ENCODE measurements around the gene TRMU.

The TRMU gene

DNA sequence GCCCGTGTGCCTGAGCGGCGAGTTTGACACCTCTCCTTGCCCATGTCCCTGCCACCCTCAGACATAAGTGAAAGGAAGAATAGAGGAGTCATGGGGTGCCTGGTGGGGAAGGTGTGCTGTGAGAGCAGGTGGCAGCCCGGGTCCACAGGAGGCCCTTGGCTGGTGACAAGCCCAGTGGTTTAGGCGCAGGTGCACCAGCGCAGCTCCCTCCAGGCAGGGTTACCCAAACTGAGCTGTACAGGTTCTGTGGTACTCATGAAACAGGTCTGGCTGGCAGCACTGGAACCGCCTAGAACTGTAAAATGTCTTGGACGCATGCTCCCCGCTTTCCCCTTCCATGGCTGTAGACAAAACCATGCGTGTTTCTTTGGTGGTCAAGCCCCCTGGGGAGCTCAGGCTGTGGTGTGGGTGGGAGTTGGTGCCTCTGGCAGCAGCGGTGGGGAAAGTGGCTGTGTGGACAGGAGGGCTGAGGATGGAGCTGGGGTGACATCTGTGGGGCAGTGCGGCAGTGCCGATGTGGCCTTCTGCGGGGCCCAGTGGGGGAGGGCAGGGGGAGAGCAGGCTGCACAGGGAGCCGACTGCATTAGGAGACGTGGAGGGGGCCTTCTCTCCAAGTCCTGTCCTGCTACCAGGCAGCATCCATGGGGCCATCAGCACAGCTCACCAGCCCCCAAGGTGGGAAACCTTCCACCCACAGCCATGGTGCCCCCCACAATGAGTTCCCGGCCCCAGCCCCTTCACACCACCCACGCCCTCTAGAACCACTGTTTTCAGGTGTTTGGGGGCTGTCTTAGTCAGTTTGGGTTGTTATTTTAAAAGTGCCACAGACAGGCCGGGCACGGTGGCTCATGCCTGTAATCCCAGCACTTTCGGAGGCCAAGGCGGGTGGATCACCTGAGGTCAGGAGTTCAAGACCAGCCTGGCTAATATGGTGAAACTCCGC lies 44.4 kb upstream of the TRMU start:
- Histone ChIP-seq H3K4me3 (no peak overlapping the region), H3K9ac (no peak overlapping the region)

GRCh38 chr22:46292173-46292572 lies 43.3 kb upstream of the TRMU start:
- H3K9ac ChIP-seq, result no peak overlapping the region
- peak overlapping the region; percentile 75 for H3K27ac ChIP-seq
- peaks cover 88% of the 10 kb centered on the region for H3K4me1 ChIP-seq
- H3K4me3 ChIP-seq, result 0 out of 2 replicates have a peak overlapping the region, but pooled peaks have one; percentile 3
- 0 out of 2 replicates have a peak, but pooled peaks cover 11% of the 10 kb centered on the region for H3K36me3 ChIP-seq
- H3K4me2 ChIP-seq, result peak overlapping the region; percentile 82
- 0 out of 2 replicates have a peak, but pooled peaks cover 4% of the 10 kb centered on the region for H3K9me3 ChIP-seq
- no peaks in the 10 kb centered on the region for H4K20me1 ChIP-seq
- no peaks in the 10 kb centered on the region for H3K27me3 ChIP-seq
- no peak for TF ChIP-seq Cebpa-rat (IDR thresholded peaks at IDR 0.05)

More for the DNA sequence above, 44.4 kb upstream of the TRMU start:
- Histone ChIP-seq H4K20me1 (no peaks in the 10 kb centered on the region), H3K4me1 (peaks cover 95% of the 10 kb centered on the region), H3K27ac (peak overlapping the region; percentile 89), H3K4me2 (peak overlapping the region; percentile 94), H3K27me3 (no peaks in the 10 kb centered on the region), H3K36me3 (0 out of 2 replicates have a peak, but pooled peaks cover 17% of the 10 kb centered on the region), H3K9me3 (0 out of 2 replicates have a peak, but pooled peaks cover 4% of the 10 kb centered on the region)
- TF ChIP-seq Cebpa-rat (IDR thresholded peaks at IDR 0.05), result no peak

- H3K4me1 ChIP-seq, result peaks cover 88% of the 10 kb centered on the region
Observed at GRCh38 chr22:46292732-46293131, 42.8 kb upstream of the TRMU start.

GRCh38 chr22:46293577-46294260 lies 41.8 kb upstream of the TRMU start:
- peak overlapping the region; percentile 63 for H3K9ac ChIP-seq
- no peaks in the 10 kb centered on the region for H3K27me3 ChIP-seq
- no peaks in the 10 kb centered on the region for H4K20me1 ChIP-seq
- H3K4me3 ChIP-seq, result no peak overlapping the region
- H3K36me3 ChIP-seq, result peaks cover 18% of the 10 kb centered on the region
- H3K4me1 ChIP-seq, result peaks cover 88% of the 10 kb centered on the region
- peak overlapping the region; percentile 75 for H3K27ac ChIP-seq
- H3K4me2 ChIP-seq, result peak overlapping the region; percentile 82
- TF ChIP-seq Cebpa-rat (IDR thresholded peaks at IDR 0.05), result no peak
- 0 out of 2 replicates have a peak, but pooled peaks cover 4% of the 10 kb centered on the region for H3K9me3 ChIP-seq

More at GRCh38 chr22:46292732-46293131, 42.8 kb upstream of the TRMU start:
- H3K27ac ChIP-seq, result peak overlapping the region; percentile 75
- H3K4me3 ChIP-seq, result 0 out of 2 replicates have a peak overlapping the region, but pooled peaks have one; percentile 3
- peak overlapping the region; percentile 63 for H3K9ac ChIP-seq
- no peak for TF ChIP-seq Cebpa-rat (IDR thresholded peaks at IDR 0.05)
- H3K36me3 ChIP-seq, result 0 out of 2 replicates have a peak, but pooled peaks cover 10% of the 10 kb centered on the region
- H3K4me2 ChIP-seq, result peak overlapping the region; percentile 82
- no peaks in the 10 kb centered on the region for H4K20me1 ChIP-seq
- no peaks in the 10 kb centered on the region for H3K27me3 ChIP-seq
- H3K9me3 ChIP-seq, result 0 out of 2 replicates have a peak, but pooled peaks cover 4% of the 10 kb centered on the region

GRCh38 chr22:46294784-46295183 lies 40.7 kb upstream of the TRMU start:
- Histone ChIP-seq H3K4me1 (peaks cover 86% of the 10 kb centered on the region), H3K4me3 (no peak overlapping the region), H3K9me3 (0 out of 2 replicates have a peak, but pooled peaks cover 4% of the 10 kb centered on the region), H3K4me2 (peak overlapping the region; percentile 88), H3K27me3 (no peaks in the 10 kb centered on the region), H4K20me1 (no peaks in the 10 kb centered on the region), H3K36me3 (peaks cover 29% of the 10 kb centered on the region), H3K9ac (no peak overlapping the region), H3K27ac (peak overlapping the region; percentile 49; the same call in 1 of the 2 replicates)
- no peak for TF ChIP-seq Cebpa-rat (IDR thresholded peaks at IDR 0.05)

DNA sequence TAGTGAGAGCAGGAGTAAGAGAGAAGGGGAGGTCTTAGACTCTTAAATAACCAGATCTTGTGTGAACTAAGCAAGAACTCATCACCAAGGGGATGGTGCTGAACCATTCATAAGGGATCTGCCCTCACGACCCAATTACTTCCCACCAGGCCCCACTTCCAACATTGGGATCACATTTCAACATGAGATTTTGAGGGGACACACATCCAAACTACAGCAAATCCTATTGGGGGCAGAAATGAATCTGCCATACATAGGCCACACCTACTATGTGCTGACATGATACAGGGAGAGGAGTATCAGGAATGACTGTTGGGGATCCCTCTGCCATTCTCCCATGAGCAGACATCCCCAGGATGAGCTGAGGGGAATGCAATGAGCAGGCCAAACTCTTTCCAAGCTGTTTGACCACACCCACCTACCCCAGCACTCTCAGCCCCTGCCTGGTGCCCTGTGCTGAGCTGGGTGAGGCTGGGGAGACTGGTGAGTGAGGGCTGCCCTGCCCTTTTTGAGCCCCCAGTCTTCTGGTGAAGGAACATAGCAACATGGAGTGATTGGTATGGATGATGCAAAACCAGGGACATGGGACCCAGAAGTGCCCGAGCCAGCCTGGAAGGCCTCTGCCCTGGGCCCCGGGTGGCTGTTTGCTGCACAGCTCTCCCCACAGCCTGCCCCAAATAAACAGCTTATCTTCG lies 40.1 kb upstream of the TRMU start:
- Histone ChIP-seq H3K9me3 (0 out of 2 replicates have a peak, but pooled peaks cover 4% of the 10 kb centered on the region), H3K9ac (peak overlapping the region; percentile 89), H4K20me1 (peaks cover 4% of the 10 kb centered on the region; the same call in 1 of the 2 replicates), H3K4me3 (peak overlapping the region; percentile 89), H3K27me3 (no peaks in the 10 kb centered on the region), H3K36me3 (peaks cover 36% of the 10 kb centered on the region), H3K4me1 (peaks cover 79% of the 10 kb centered on the region), H3K4me2 (peak overlapping the region; percentile 88), H3K27ac (peak overlapping the region; percentile 91)
- TF ChIP-seq Cebpa-rat (IDR thresholded peaks at IDR 0.05), result no peak

GRCh38 chr22:46296257-46297150 lies 39.0 kb upstream of the TRMU start, which contains the start of gene GTSE1:
GTSE1 (plus strand) TSS chr22:46296870; CDS start chr22:46297401, 531 bp downstream.
- peaks cover 46% of the 10 kb centered on the region for H3K36me3 ChIP-seq
- H3K4me2 ChIP-seq, result peak within 1 kb of the TSS; percentile 88
- no peak for TF ChIP-seq Cebpa-rat (IDR thresholded peaks at IDR 0.05)
- H3K9me3 ChIP-seq, result 0 out of 2 replicates have a peak, but pooled peaks cover 4% of the 10 kb centered on the region
- H4K20me1 ChIP-seq, result peaks cover 8% of the 10 kb centered on the region; the same call in 1 of the 2 replicates
- H3K9ac ChIP-seq, result peak within 1 kb of the TSS; percentile 89
- H3K27ac ChIP-seq, result peak within 1 kb of the TSS; percentile 91
- peak within 1 kb of the TSS; percentile 89 for H3K4me3 ChIP-seq
- no peaks in the 10 kb centered on the region for H3K27me3 ChIP-seq
- peaks cover 77% of the 10 kb centered on the region for H3K4me1 ChIP-seq

- H3K9me3 ChIP-seq, result no peaks in the 10 kb centered on the region
- no peak for TF ChIP-seq Cebpa-rat (IDR thresholded peaks at IDR 0.05)
- peak overlapping the region; percentile 89 for H3K9ac ChIP-seq
- H3K27ac ChIP-seq, result peak overlapping the region; percentile 91
- H3K4me3 ChIP-seq, result peak overlapping the region; percentile 89
- peaks cover 71% of the 10 kb centered on the region for H3K4me1 ChIP-seq
- no peaks in the 10 kb centered on the region for H3K27me3 ChIP-seq
- peaks cover 45% of the 10 kb centered on the region for H3K36me3 ChIP-seq
- H3K4me2 ChIP-seq, result peak overlapping the region; percentile 88
- H4K20me1 ChIP-seq, result peaks cover 8% of the 10 kb centered on the region; the same call in 1 of the 2 replicates
Observed at GRCh38 chr22:46297151-46297812, 38.2 kb upstream of the TRMU start.
